Hair follicular keratinocyte (primary cell): ENCODE data around the gene RELCH. TPM values are rescaled to one million over a fixed set of nuclear protein-coding genes. Genes with fewer than 3 reads are reported as not detected.

Experiments
- total RNA-seq: library from RNA; depleted of rRNA; stranded (reverse); fragments of >200 nt; gene quantifications from 2 replicates; pipeline ENCODE4 v1.2.3, GENCODE V29; 2015

RELCH gene, protein sequence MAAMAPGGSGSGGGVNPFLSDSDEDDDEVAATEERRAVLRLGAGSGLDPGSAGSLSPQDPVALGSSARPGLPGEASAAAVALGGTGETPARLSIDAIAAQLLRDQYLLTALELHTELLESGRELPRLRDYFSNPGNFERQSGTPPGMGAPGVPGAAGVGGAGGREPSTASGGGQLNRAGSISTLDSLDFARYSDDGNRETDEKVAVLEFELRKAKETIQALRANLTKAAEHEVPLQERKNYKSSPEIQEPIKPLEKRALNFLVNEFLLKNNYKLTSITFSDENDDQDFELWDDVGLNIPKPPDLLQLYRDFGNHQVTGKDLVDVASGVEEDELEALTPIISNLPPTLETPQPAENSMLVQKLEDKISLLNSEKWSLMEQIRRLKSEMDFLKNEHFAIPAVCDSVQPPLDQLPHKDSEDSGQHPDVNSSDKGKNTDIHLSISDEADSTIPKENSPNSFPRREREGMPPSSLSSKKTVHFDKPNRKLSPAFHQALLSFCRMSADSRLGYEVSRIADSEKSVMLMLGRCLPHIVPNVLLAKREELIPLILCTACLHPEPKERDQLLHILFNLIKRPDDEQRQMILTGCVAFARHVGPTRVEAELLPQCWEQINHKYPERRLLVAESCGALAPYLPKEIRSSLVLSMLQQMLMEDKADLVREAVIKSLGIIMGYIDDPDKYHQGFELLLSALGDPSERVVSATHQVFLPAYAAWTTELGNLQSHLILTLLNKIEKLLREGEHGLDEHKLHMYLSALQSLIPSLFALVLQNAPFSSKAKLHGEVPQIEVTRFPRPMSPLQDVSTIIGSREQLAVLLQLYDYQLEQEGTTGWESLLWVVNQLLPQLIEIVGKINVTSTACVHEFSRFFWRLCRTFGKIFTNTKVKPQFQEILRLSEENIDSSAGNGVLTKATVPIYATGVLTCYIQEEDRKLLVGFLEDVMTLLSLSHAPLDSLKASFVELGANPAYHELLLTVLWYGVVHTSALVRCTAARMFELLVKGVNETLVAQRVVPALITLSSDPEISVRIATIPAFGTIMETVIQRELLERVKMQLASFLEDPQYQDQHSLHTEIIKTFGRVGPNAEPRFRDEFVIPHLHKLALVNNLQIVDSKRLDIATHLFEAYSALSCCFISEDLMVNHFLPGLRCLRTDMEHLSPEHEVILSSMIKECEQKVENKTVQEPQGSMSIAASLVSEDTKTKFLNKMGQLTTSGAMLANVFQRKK
- 6.4 and 14.2 TPM in 2 replicates for total RNA-seq

DNA sequence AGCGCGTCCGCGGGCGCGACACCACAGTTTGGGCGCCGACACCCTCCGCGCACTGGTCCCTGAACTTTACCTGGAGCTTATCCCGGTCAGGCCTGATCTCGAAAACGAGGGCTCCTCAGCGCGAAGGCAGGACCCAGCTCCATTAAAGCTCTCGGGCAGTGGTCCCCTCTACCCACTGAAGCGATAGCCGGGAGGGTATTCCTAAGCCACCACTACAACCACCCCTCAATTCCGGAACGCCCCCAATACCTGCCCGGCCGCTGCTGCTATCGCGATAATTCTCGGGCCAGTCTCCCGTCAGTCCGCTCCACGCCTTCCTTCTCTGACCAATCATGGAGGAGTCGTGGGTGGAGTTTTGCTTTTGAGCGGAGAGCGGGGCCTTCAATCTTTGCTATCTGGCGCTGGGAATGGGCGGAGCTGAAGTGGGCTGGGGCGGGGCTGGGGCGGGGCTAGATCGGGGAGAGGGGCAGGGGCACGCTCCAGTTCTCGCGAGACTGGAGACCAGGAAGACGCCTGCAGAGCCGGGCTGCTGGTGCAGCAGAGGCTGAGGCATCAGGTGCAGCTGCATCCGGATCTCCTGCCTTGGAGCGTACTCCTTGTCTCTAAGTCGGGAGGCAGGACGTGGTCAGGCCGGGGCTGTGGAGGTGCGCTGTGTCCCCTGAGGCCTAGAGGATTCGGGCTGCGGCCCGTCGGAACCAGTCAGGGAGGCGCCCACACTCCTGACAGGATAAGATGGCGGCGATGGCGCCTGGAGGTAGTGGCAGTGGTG, at the start of gene RELCH, which contains the start of gene PIGN:
TSS of gene RELCH (plus strand) at position 482 of the 769 bp plus-strand sequence. CDS start at position 733, 251 bp downstream.
TSS of gene PIGN (minus strand) at position 283 of the 769 bp plus-strand sequence. CDS start 25,703 bp downstream, outside the sequence.

DNA sequence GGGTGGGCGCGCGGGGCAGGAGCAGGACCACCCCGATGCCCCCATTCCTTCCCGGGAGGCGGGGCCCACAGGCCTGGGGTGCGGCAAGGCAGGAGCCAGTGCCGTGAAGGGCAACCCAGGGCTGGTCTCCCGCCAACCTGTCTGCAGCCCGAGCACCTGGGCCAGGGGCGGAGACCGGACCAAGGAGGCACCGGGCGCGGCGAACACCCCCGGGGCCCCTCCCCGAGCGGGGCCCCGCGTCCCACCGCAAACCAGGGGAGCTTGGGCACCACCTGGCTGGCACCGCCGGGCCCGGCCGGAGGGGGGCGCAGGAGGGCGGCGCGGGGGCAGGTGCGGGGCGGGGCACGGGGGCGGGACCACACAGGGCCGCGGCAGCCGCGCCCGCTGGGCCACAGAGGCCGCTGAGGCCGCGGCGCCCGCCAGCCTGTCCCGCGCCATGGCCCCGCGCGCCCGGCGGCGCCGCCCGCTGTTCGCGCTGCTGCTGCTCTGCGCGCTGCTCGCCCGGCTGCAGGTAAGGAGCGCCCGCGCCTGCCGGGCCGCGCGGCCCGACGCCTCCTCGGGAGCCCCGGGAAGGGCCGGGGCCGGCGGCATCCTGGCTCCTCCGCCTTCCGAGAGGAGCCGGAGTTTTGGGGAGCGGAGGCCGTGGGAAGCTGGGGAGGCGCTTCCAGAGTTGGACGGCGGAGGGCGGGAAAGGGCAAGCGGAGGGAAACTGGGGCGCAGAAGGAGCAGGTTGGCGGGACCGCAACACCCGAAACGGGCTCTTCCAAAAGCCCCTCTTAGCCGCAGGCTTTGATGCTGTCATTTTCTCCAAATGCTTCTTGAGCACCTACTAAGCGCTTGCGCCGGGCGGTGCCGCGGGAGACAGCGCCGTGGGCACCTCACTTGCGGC, 138.1 kb downstream of the RELCH start, which contains the start of gene TNFRSF11A:
TSS of gene TNFRSF11A (plus strand) at position 394 of the 889 bp plus-strand sequence. CDS start at position 437, 43 bp downstream.

Other genes starting within 250 kb of the RELCH start
- gene PIGN, start 199 bp upstream of the RELCH start, total RNA-seq: 17.3 and 23.3 TPM in 2 replicates
- 0.16 and 0.23 TPM in 2 replicates for gene TNFRSF11A, start 138.1 kb downstream of the RELCH start, total RNA-seq